GM19240 (cell line): ENCODE measurements around the gene RPUSD3.
"Not testable (repeated sequence)": the region's sequence is repeated elsewhere in the genome, so short reads cannot be mapped to it uniquely, and the experiment has no call there.

Experiments used
- DNase-seq: peaks from one replicate; pipeline ENCODE4 v3.0.0; 2011; ENCODE audit warnings: low spot score; ENCODE audit not compliant: insufficient read length

Gene RPUSD3

DNA sequence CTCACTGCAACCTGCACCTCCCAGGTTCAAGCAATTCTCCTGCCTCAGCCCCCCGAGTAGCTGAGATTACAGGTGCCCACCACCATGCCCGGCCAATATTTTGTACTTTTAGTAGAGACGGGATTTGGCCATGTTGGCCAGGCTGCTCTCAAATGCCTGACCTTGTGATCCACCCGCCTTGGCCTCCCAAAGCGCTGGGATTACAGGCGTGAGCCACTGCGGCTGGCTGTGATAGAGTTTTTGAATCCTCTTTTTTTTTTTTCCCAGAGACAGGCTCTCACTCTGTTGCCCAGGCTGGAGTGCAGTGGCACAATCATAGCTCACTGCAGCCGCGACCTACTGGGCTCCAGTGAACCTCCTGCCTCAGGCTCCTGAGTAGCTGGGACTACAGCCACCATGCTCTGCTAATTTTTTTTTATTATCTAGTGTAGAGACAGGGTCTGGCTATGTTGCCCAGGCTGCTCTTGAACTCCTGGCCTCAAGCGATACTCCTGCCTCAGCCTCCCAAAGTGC, 21.4 kb upstream of the RPUSD3 start:
- DNase-seq, result not testable (repeated sequence)

- no peak for DNase-seq
Measured at GRCh38 chr3:9864200-9864927, 20.6 kb upstream of the RPUSD3 start.

- no peak for DNase-seq
Measured at GRCh38 chr3:9863058-9863772, 19.4 kb upstream of the RPUSD3 start.

DNA sequence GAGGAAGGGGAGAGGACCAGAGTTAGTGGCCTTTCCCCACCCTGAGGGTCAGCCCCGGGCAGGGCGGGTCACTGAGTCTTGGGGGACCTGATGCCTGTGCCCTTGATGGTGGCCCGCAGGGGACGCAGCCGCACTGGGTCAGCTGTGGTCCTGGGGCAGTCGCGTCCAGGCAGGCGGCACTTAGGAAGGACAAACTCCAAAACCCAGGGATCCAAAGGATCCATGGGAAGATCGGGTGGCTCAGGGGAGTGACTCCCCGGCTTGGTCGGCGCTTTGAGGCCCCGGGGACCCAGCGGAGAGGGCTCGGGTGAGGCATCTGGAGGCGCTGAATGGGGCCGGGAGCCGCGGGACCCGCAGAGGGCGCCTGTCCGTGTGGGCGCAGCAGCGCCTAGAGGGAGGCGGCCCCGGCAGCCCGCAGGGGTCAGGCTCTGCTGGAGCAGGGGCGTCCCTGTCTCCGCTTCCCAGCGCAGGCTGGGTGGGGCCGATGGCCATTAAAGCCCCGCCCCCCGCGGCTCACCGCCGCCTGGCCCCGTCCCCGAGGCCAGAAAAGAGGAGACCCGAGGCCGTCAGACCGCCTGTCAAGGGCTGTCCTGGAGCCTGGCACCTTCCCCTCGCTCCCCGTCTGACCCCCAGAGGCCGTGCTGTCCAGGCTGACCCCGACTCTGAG, 18.7 kb upstream of the RPUSD3 start:
- DNase-seq, result no peak

DNA sequence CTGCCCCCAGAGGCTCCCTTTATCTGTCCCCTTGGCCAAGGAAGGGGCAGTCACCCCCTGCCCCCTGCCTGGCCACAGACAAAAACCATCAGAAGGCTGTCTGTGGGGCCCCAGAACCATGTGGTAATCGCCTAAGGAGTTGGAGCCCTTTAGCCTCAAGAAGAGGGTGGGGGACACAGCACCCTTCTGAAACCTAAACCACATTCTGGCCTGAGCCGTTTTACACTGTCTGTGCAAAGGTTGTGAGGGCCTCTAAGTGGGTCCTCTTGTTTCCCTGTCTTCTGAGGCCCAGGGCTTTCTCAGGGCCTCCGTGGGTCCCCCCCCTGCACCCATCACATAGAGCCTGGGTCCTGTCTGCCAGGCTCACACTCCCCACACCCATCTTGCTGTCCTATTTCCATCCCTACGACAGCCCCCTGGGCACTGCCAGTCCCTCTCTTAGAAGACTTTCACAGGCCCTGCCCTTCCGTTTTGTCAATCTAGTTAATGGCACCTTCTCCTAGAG, 17.9 kb upstream of the RPUSD3 start:
- no peak for DNase-seq

DNA sequence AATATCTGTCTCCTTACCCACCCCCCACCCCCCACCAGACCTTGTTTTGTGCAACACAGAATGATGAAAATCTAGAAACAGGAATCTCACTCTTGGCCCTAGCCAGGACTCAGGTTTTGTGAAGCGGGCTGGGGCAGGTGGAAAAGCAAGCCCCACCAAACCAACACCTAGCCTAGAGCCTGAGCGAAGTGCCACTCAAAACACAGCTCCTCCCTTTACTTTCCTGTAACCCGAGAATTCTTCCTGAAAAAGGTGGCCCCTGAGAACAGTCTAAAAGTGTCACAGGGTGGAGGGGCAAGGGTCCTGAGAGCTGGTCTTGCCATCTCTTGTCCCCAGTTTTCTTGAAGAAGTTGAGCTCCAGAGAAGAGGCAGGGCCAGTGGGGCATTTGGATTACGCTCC, 17.4 kb upstream of the RPUSD3 start:
- no peak for DNase-seq

DNA sequence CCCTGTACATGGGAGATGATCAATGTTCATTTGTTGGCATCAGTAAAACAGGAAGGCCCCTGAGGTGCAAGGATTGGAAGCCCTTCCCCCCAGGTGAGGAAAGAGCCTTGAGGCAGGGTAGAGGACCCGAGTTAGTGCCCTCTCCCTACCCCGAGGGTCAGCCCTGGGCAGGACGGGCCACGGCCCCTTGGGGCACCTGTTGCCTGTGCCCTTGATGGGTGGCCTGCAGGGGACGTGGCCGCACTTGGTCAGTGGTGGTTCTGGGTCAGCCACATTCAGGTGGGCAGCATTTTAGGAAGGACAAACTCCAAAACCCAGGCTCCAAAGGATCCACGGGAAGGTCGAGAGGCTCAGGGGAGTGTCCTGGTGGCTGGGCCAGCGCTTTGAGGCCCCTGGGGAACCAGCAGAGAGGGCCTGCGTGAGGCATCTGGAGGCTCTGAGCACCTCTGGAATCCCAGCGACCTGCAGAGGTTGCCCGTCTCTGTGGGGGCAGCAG, 15.8 kb upstream of the RPUSD3 start:
- DNase-seq, result no peak

DNA sequence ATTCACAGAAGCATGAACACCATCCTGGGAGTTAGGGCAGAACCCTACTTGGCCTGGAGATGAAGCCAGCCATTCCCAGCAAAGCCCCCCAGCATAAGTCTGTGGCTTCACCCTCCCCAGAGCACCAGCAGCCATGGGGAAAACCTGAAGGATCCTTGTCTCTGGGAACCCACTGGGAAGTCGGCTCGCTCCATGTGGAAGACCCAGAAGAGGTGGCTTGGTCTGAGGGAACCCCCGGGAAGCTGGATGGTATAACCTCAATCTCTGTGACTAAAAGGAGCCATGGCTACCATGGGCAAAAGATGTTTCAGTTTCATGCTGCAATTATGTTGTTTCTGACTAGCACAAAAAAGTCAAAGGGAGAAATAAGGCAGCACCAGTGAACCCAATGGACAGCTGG, 11.8 kb upstream of the RPUSD3 start:
- no peak for DNase-seq

GRCh38 chr3:9854291-9854940, 10.6 kb upstream of the RPUSD3 start:
- DNase-seq, result not testable (repeated sequence)

DNA sequence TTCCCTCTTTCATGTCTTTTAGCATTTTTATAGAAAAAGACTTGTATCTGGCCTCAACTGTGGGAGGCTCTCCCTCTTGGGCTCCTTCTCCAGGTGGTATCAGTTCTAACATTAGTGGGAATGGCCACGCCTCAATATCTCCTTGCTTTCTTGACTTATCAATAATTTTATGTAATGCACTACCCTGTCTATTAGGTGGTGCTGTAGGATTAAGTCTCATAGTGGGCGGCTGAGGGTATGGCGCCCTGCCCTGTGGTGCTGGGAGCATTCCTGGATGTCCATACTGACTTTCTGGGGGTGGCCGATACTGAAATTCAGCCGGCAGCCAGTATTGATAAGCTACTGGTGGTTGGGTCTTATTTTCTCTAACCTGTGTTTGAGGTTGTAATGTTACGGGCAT, 8.7 kb upstream of the RPUSD3 start:
- DNase-seq, result no peak

DNA sequence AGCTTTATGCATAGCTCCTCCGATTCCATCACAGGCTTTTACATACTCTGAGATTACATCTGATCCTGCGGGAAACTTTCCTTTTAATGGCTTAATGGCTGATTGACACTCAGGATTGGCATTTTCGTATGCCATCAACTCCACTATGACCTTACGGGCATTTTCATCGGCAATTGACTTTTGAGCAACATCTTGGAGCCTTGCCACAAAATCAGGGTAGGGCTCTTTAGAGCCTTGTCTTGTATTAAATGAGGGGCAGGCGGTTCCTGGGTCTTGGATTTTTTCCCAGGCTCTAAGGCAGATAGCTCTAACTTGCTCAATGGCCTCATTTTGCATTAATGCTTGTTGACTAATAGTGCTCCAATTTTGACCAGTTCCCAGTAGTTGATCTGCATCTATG, 8.1 kb upstream of the RPUSD3 start:
- not testable (repeated sequence) for DNase-seq

- not testable (repeated sequence) for DNase-seq
Measured at GRCh38 chr3:9851383-9851782, 7.6 kb upstream of the RPUSD3 start.

- DNase-seq, result not testable (repeated sequence)
Measured at GRCh38 chr3:9848860-9849259, 5.1 kb upstream of the RPUSD3 start.

DNA sequence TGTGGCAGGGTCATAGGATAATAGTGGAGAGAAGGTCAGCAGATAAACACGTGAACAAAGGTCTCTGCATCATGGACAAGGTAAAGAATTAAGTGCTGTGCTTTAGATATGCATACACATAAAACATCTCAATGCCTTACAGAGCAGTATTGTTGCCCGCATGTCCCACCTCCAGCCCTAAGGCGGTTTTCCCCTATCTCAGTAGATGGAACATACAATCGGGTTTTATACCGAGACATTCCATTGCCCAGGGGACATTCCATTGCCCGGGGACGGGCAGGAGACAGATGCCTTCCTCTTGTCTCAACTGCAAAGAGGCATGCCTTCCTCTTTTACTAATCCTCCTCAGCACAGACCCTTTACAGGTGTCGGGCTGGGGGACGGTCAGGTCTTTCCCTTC, 4.1 kb upstream of the RPUSD3 start:
- not testable (repeated sequence) for DNase-seq

DNA sequence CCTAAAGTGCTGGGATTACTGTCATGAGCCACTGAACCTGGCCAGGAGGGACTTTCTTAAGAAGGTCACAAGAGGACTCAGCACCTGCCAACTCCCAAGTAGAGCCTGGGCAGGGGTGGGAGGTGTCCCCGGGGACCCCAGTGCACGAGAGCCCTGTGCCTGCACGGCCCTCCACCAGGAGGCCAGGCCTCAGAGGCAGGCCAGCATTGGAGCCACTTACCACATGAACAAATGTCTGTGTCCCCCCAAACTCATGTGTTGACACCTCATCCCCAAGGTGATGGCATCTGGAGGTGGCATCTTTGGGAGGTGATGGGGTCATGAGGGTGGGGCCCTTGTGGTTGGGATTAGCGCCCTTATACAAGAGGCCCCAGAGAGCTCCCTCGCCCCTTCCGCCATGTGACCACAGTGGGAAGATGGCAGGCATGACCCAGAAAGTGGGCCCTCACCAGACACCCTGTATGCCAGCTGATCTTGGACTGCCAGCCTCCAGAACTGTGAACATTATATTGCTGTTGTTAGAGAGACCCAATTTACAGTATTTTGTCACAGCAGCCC, 3.2 kb upstream of the RPUSD3 start:
- DNase-seq, result no peak

DNA sequence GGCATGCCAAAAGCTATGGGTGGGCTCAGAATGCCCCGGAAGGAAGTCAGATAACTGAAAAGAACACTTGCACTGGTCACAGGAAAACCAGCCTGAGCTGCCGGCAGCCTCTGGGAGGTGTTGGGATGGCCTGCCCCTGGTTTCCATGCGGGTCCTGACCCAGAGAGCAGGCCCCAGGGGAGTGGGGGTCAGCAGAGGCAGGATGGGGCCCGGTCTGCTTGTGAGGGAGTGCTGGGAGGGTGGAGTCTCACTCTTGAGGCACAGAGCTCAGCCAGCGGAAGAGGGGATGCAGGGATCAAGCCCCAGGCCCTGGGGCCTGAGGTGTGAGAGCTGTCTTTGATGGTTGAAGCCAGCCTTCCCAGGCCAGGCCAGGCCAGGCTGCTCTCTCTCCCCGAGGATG, 2.4 kb upstream of the RPUSD3 start:
- DNase-seq, result no peak

DNA sequence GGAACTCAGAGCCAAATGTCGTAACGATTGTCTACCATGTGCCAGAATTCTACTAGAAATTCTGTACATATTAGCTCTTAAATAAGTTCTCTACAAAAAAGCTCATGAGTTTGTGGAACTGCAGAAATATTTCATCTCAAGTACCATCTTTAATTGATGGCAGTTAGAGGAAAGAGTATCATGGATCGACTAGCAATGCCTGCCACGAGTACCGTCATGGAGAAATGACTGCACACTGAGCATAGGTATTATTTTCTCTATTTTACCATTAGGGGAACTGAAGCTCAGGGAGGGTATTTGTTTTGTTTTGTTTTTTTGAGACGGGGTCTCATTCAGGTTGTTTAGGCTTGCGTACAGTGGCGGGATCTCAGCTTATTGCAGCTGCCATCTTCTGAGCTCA, 2.8 kb downstream of the RPUSD3 start:
- no peak for DNase-seq

DNA sequence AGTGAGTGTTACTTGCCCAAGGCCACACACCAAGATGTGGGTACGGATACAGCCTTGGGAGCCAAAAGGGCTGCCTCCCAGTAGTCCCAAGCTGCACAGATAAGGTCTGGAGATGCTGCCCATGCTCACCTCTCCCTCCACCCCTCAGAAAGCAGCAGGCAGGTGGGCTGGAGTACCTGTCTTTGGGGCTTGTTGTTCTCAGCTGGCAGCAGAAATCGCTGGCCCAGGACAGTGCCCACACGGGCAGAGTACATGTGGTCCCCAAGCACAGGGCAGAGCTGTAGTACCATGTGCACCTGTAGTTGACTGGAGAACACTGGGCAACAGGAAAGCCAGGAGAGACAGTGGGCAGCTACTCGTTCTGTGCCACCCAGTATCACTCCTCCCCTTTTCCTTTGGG, 5.0 kb downstream of the RPUSD3 start:
- DNase-seq, result no peak

DNA sequence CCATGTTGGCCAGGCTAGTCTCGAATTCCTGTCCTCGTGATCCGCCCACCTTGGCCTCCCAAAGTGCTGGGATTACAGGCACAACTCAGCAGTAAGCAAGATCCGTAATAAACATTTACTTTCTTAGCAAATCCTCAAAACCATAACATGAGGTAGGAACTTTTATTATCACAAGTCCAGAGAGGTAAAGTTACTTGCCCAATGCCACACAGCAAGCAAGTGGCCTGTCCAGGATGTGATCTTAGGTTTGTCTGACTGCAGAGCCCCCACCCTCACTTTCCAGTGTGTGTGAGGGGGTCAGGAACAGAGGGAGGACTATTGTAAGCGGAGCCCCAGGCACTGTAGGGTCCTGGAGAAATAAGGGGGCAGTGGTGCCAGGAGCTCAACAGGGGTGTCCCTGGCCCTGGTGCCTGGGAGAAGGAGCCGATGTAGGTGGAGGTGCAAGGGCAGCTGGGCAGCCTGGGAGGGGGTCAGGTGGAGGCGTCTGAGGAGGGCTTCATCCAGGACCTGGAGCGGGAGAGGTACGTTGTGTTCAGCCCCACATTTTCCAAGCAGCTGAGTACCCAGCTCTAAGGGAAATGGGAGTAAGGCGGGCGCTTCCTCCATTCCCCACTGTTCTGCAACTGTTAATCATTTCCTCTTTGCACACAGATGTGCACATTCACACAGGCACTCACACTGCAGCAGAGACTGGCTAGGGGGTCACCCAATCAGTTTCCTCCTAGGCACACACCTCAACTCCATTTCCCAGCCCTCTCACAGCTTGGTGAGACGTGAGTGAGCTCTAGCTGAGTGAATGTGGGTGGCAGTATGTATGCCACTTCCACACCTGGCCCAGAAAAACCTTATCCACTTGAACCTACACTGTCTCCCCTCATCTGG, 5.9 kb downstream of the RPUSD3 start:
- DNase-seq, result no peak
